ENCODE measurements around the gene ERC1.

GRCh38 chr12:1216560-1216959 is 225.5 kb downstream of the ERC1 start:
- TF ChIP-seq POLR2AphosphoS5 (IDR thresholded peaks at IDR 0.05) = no peak
- TF ChIP-seq CTCF (IDR thresholded peaks at IDR 0.05) = no peak
- TF ChIP-seq POLR2A (IDR thresholded peaks at IDR 0.05) = no peak
